ENCODE data around the gene OSGIN1.

OSGIN1 gene

GRCh38 chr16:83973581-83974385 is 20.7 kb downstream of the OSGIN1 start:
- Histone ChIP-seq H3K4me3 (replicated peaks; ENCODE audit: insufficient read depth, low read length) (no peak overlapping the region), H3K27me3 (ENCODE audit: insufficient read depth, poor library complexity, severe bottlenecking) (peaks cover 16% of the 10 kb centered on the region), H3K27ac (replicated peaks) (no peak overlapping the region)
- DNase-seq (ENCODE audit: low read depth in 1 of 2, low spot score in 1 of 2), result no peak
- TF ChIP-seq GABPA (IDR thresholded peaks at IDR 0.05; ENCODE audit: low read depth) (no peak), POLR2AphosphoS5 (IDR thresholded peaks at IDR 0.05; ENCODE audit: low read depth) (no peak), SPI1 (IDR thresholded peaks at IDR 0.05; ENCODE audit: borderline replicate concordance, low read depth) (no peak), CTCF (IDR thresholded peaks at IDR 0.05; ENCODE audit: insufficient read depth, low read length) (no peak), REST (IDR thresholded peaks at IDR 0.05; ENCODE audit: insufficient replicate concordance, low read depth) (no peak)

- H3K27me3 ChIP-seq (ENCODE audit: insufficient read depth, poor library complexity, severe bottlenecking), result peaks cover 11% of the 10 kb centered on the region
- H3K27ac ChIP-seq (replicated peaks), result no peak overlapping the region
- no peak overlapping the region for H3K4me3 ChIP-seq (replicated peaks; ENCODE audit: insufficient read depth, low read length)
- no peak for DNase-seq (ENCODE audit: low read depth in 1 of 2, low spot score in 1 of 2)
- no peak for TF ChIP-seq SPI1 (IDR thresholded peaks at IDR 0.05; ENCODE audit: borderline replicate concordance, low read depth)
- no peak for TF ChIP-seq CTCF (IDR thresholded peaks at IDR 0.05; ENCODE audit: insufficient read depth, low read length)
- no peak for TF ChIP-seq REST (IDR thresholded peaks at IDR 0.05; ENCODE audit: insufficient replicate concordance, low read depth)
- TF ChIP-seq GABPA (IDR thresholded peaks at IDR 0.05; ENCODE audit: low read depth), result no peak
- no peak for TF ChIP-seq POLR2AphosphoS5 (IDR thresholded peaks at IDR 0.05; ENCODE audit: low read depth)
Observed at GRCh38 chr16:83974475-83974874, 21.4 kb downstream of the OSGIN1 start.

DNA sequence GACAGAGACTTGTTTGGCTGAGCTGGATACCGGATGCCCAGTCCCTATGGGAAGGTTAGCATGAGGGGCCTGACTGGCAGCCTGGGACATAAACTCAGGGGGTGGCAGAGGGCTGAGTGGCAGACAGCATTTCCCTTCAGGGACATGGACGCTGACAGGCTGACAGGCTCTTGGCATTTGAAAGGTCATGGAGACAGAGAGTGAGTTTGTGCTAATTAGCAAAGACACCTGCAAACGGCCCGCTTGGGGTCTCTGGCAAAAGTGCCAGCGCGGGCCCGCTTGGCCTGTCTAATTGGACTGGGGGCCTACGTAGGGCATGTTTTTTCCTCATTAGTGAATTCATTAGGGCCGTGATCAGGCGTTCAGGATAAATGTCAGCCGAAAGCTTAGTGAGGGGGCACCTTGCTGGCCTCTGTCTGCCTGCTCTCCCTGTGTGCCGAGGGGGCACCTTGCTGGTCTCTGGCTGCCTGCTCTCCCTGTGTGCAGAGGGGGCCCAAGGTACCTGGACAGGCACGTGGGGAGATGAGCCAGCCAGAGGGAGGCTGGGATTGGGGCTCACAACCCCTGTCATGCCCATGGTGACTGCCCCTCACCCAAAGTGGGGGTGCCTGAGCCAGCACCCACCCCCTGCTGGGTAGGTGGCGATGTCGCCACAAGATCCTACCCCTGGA is 22.7 kb downstream of the OSGIN1 start:
- Histone ChIP-seq H3K4me3 (replicated peaks; ENCODE audit: insufficient read depth, low read length) (no peak overlapping the region), H3K27ac (replicated peaks) (no peak overlapping the region), H3K27me3 (ENCODE audit: insufficient read depth, poor library complexity, severe bottlenecking) (peaks cover 3% of the 10 kb centered on the region)
- no peak for TF ChIP-seq REST (IDR thresholded peaks at IDR 0.05; ENCODE audit: insufficient replicate concordance, low read depth)
- no peak for TF ChIP-seq SPI1 (IDR thresholded peaks at IDR 0.05; ENCODE audit: borderline replicate concordance, low read depth)
- TF ChIP-seq GABPA (IDR thresholded peaks at IDR 0.05; ENCODE audit: low read depth), result no peak
- no peak for TF ChIP-seq POLR2AphosphoS5 (IDR thresholded peaks at IDR 0.05; ENCODE audit: low read depth)
- no peak for TF ChIP-seq CTCF (IDR thresholded peaks at IDR 0.05; ENCODE audit: insufficient read depth, low read length)
- DNase-seq (ENCODE audit: low read depth in 1 of 2, low spot score in 1 of 2), result no peak
